GM18861 (cell line): ENCODE measurements around the gene THBS2.
"Not testable (repeated sequence)": the region's sequence is repeated elsewhere in the genome, so short reads cannot be mapped to it uniquely, and the experiment has no call there.

ENCODE experiments used
- ATAC-seq: cut with Tn5 transposase; IDR thresholded peaks from one replicate; pipeline ENCODE4 v1.9.1; 2021; ENCODE audit not compliant: unreplicated experiment

Gene THBS2

DNA sequence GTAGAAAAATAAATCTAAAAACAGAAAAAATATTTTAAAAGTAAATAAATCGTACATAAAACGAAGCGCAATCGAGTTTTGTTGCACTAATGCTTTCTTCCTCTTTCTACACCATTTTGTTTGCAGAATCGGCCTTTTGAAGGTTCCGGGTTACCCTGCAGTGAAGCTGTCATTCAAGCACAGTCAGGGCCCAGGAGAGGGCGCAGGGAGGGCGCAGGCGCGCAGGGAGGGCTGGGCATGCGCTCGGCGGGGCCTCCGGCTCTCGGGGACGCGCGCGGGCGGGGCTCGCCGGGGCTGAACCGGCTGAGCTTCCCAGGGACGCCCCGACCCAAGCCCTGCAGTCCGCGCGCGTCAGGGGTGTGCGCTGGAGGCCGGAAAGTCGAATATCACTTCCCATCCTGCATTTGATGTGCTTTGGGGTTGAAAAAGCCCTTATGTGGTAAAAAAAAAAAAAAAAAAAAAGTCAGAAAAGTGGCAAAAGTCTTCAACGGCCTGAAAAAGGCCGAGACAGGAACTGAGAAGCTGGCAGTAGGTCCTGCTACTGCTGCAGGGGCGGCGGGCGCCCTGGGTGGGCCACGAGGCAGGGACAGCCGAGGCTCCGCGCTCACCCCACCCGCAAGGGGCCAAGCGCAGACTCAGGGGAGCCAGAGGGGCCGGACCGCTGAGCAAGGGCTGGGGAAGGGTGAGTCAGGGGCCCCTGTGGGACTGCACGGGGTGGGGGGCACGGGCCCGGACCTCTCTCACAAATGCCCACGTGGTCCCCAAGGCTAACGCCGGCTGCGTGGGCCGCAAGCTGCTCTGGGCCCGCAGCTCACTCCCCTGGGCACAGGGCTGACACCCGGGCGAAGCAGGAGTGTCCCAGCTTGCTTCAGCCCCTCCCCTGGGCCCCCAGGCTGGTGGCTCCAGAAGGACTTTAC is 40.5 kb downstream of the THBS2 start:
- ATAC-seq = peak; percentile 99

DNA sequence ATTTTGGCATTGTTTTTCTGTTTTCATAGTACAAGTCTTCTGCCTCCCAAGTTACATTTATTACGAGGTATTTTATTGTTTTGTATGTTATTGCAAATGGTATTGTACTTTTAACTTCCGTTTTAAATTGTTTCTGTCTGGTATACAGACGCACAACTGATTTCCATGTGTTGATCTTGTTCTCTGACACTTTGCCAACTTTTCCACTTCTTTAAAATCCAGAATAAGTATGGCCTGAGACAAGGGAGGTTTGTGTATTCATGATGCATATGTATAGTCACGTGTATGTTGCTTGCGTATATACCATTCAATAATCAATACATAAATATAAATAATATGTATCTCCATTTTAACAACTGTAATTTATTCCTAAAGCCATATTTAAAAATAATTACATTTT is 41.2 kb downstream of the THBS2 start:
- no peak for ATAC-seq

DNA sequence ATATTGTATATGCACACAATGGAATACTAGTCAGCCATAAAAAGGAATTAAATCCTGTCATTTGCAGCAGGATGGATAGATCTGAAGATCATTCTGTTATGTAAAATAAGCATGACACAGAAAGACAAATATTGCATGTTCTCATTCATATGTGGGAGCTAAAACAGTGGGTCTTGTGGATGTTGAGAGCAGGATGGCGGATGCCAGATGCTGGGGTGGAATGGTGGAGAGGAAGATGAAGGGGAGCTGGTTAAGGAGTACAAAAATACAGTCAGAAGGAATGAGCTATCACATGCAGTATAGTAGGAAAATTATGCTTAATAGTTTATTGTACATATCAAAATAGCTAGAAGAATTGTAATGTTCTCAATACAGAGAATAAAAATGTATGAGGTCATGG is 41.8 kb downstream of the THBS2 start:
- no peak for ATAC-seq

DNA sequence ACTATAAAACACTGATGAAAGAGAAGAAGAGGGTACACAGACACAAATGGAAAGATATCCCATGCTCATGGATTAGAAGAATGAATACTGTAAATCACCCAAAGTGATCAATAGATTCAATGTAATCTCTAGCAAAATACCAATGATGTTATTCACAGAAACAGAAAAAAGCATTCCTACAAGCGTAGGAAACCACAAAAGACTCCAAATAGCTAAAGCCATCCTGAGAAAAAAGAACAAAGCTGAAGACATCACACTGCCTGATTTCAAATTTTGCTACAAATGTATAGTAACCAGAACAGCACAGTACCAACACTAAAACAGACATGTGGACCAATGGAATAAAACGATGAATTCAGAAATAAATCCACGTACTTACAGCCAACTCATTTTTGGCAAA is 43.0 kb downstream of the THBS2 start:
- no peak for ATAC-seq

DNA sequence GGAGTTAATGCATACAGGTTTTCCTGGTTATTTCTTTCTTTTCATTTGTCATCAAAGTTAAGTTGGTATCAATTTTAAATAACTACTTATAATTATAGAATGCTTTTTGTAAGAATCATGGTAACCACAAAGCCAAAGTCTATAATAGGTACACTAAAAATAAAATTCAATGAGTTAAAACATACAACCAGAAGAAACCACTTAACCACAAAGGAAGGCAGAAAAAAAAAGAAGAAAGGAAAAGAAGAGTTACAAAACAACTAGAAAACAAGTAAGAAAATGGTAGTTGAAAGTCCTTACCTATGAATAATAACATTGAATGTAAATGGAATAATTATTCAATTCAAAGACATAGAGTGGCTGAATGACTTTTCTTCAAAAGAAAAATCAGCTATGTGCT is 45.6 kb downstream of the THBS2 start:
- ATAC-seq = no peak

DNA sequence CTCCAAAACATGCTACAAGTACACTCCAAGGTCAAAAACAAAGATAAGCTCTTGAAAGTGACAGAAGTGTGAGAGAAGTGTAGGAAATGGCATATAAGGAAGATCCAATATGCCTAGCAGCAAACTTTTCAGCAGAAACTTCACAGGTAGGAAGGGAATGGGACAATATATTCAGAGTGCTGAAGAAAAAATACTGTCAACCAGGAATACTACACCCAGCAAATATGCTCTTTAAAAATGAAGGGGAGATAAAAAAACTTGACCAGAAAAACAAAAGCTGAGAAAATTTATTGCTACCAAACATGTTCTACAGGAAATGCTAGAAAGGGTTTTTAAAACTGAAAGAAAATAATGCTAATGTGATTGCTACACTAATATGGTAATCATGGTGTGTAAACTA is 46.2 kb downstream of the THBS2 start:
- ATAC-seq = no peak

DNA sequence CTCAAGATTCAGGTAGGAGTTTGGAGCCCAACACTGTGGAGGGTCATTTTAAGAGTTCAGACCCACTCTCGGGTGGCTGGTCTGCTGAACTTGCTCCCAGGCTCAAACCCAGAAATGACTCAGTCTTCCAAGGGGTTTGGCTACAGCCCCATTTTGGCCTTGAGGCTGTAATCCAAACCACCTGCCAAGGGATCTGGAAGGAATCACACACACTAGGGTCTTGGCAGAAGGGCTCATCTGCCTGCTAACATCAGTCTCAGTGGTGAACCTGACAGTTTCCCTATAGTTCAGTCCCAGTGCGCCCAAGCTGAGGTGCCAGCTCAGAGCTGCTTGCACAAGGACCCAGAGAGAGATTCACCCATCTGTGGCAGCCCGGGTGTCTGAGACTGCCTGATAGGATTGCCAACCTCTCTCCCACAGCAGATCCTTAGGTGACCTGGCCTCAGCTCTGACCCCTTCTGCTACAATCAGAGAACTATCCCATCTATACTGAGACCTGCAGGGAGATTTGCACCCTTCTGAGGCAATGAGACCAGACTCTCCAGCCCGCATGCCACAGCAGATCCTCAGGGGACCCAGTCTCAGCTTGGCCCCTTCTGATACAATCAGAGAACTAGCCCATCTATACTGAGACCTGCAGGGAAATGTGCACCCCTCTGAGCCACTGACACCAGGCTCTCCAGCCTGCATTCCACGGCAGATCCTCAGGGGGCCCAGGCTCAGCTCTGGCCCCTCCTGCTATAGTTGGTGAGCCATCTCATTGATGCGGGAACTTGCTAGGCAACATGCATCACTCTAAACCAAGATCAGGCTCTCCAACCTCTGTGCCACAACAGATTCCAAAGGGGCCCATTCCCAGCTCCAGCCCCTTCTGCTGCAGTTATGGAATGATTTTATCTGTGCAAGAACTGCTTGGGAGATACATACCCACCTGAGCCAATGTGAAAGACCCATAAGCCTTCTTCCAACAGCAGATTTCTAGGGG is 48.2 kb downstream of the THBS2 start:
- no peak for ATAC-seq

DNA sequence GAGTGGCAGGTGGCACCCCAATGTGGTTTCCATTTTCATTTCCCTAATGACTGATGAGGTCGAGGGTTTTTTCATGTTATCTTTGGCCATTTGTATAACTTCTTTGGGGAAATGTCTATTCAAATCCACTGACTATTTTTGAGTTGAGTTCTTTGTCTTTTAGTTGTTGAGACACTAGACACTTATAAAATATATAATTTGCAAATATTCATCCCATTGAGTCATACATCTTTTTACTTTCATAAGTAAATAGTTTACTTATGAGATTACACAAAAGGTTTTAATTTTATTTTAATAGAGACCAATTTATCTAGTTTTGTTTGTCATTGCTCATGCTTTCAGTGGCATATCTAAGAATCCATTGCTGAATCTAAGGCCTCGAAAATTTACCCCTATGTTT is 49.5 kb downstream of the THBS2 start:
- ATAC-seq = no peak

DNA sequence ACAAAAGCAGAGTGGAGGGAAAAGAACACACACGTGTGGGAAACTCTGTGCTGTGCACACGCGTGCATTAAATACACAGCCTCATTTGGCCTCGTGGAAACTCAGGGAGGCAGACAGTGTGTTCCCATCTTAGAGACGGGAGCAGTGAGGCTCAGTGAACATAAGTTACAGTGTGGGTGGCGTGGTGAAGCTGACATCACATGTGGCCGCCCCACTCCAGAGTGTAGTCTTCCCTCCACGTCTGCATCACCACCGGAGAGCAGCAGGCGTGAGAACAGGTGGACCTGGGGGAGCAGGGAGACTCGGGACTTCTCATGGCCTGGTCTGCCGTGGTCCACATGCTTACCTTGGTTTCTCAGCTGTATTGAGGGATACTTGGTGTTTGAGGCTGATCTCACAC is 51.7 kb downstream of the THBS2 start:
- ATAC-seq = no peak

DNA sequence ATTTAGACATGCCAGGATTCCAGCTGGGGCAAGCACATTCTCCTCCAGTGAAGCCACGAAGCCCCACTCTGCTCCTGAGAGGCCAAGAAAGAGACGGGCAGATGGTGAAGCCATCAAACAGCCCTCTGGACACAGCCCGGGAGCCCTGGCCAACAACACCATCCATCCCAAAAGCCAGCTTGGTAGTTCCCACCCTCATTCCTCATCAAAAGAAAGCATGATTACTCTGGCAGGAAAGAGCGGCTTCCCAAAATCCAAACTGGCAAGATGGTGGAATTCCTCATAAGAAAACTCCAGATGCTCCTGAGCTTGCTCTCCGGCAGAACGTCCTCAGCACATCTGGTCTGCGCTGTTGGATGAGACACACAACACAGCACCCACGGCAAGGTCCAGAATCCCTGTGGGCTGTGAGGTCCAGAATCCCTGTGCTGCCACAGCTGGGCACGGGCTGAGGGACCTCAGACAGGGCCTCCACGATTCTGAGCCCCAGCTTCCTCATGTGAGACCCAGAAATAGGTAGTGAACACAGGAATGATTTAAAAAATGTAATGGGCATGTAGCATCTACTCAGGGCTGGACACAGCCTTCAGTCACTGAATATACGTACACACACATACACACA is 52.6 kb downstream of the THBS2 start:
- ATAC-seq = no peak

DNA sequence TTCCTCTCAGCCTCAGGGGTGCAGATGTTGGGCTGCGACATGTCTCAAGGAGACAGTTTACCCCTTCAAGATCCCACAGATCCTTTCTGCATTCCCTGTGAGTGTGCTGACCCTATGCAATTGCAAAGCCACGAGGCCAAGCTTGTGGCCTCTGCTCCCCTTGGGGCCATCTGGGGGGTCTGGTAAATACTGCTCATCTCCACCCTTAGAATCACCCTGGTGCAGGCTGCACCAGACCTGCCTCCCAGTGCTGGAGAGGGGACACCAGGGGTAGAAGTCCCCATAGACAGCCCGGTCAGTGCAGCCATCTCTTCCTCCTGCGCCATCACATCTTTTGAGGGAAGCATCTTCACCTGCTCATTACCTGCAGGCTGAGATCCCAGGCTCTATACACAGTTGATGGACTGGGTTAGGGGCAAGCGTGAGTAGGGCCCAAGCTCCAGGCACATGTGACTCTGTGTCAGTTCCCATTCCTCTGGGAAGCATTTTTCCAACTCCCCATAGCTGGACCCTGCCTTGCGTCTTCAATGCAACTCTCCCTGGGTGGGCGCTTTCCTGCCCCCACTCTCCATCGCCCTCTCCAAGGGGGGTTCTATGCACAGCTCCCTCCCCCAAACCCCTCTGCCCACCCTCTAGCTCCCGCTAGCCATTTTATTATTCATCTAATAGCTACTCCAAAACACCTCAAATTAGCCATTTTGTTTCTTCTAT is 53.9 kb downstream of the THBS2 start:
- ATAC-seq = no peak

DNA sequence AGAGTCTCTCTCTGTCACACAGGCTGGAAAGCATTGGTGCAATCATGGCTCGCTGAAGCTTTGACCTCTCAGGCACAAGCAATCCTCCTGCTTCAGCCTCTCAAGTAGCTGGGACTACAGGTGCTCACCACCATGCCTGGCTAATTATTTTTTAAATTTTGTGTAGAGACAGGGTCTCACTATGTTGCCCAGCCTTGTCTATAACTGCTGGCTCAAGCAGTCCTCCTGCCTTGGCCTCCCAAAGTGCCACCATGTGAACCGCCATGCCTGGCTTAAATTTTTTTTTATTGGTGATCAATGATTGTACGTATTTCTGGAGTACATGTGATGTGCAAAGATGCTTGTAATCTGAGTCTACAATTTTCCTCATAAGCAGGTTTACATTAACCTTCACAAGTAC is 54.8 kb downstream of the THBS2 start:
- no peak for ATAC-seq

DNA sequence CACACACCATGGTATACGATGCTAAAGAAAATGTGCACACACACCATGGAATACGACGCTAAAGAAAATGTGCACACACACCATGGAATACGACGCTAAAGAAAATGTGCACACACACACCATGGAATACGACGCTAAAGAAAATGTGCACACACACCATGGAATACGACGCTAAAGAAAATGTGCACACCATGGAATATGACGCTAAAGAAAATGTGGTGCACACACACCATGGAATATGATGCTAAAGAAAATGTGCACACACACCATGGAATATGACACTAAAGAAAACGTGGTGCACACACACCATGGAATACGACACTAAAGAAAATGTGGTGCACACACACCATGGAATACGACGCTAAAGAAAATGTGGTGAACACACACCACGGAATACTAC is 55.7 kb downstream of the THBS2 start:
- ATAC-seq = not testable (repeated sequence)

DNA sequence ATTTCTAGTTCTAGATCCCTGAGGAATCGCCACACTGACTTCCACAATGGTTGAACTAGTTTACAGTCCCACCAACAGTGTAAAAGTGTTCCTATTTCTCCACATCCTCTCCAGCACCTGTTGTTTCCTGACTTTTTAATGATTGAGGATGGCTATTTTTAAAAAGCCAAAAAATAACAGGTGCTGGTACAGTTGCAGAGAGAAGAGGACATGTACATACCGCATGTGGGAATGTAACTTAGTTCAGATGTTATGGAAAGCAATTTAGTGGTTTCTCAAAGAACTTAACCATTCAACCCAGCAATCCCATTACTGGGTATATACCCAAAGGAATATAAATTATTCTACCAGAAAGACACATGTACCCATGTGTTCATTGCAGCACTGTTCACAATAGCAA is 57.4 kb downstream of the THBS2 start:
- not testable (repeated sequence) for ATAC-seq

DNA sequence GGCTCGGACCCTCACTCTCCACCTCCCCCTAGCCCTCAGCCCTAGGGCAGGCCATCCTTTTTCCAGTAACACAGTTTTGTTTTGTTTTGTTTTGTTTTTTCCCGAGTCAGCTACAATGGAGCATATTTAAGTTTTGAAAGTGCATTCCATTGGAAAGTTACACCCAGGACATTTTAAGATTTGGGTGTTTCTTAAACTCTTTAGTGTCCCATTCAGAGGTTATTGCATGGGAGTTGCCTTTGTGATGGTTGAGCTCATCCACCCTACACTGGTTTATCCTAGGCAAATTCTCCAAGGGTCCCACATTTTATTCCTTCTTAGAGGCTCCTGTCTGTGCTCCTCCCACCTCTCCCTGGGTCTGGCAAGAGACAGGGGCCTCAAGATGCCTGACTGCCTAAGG is 58.9 kb downstream of the THBS2 start:
- ATAC-seq = no peak

DNA sequence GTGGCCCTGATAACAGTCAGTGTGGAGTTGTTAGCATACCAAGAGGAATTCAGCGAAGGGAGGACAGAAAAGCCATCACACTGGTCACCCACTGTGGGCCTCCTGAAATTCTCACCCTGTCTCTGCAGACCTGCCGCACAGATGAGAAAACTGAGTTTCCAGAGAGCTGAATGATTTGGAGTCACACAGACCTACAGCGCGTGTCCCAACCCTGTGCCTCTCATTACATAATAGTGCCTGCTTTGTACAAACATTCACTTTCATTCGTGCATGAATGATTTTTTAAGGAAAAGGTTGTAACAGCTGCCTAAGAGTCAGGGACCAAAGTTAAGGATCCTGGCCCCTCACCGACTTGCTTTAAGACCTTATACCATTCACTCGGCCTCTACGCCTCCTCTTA is 62.7 kb downstream of the THBS2 start:
- ATAC-seq = no peak

DNA sequence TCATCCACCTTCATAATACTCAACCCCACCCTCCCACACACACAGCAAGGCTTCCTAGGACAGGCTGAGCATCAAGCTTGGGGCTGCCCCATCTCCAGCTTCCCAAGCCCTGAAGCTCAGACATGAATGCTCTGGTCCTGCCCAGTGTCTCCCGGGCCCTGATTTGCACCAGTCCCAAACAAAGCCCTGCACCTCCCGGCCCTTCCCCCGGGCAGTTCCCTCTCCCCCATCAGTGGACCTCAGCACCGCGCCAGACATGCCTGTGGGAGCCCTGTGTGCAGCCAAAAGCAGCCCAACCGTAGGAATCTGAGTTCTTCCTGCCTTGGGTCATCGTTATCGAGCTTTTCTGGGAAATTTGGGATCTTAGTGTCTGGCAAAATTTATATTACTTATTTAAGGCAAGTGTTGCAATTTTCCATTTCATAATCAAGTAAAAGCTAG is 63.5 kb downstream of the THBS2 start:
- no peak for ATAC-seq

DNA sequence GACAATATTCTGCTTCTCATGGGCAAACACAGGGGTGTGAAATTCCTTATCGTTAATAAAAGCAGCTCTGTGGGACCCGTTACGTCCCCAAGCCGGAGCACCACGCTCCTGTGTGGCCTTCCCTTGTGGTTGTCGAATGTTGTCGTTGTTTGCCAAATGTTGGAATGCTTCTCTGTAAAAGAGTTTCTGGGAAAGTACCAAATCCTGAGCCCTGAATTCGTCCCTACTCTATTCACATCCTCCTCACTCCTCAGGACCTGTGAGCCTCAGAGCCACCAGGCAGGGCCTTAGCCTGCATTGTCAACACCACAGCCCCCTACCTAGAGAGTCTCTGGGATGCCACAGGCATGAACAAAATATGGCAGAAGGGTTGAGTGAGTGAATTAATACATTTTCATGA is 64.0 kb downstream of the THBS2 start:
- ATAC-seq = no peak

DNA sequence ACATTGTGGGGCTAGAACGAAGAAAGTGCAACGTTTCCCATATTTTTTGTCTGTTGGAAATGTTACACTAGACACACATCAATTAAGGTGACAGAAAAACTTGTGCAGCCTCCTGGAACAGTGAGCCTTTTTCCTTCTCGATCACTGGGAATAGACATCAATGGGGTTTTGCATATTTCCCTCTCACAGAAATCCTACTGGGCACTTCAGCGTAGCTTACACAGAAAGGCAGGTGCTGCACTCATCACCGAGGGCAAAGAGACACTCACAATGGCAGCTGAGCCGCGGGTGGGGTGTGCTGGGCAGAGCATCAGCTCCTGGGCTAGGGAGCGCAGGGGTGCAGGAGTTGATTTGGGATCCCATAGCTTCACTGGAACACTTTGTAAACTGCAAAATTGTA is 64.5 kb downstream of the THBS2 start:
- no peak for ATAC-seq

DNA sequence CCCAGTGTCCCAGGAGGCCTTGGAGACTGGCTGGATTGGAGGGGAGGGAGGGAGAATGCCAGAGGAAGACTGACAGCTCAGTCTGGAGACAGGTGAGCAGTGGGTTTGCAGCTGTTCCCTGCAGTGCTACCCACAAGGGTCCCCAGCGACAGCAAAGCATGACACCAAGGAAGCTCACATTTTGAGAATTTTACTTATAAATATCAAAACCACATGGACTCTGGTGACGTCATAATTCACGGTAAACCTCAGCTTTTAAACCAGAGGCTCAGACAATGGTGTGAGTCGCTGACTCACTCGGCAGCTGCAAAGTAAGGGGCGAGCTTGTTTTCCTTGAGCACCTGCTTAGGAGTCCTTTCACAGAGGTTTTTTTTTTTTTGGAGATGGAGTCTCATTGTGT is 65.2 kb downstream of the THBS2 start:
- ATAC-seq = no peak

DNA sequence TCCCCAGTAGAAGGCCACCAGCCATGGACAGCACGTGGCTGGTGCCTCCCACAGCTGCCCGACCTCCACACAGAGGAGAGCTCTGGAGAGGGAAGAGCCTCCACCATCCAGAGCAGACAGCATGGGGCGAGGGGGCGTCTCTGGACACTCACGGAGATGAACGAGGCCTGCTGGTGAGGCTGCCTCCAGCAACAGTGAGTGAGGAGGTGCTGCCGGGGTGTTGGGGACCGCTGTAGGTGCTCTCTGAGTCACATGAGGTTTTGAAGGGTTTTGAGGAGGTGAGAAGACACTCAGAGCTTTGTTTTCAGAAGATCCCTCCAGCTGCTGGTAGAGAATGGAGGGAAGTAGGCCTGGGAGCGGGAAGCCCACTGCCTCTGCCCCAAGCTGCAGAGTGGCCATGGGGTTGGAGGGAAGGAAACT is 65.6 kb downstream of the THBS2 start:
- no peak for ATAC-seq
